CD14-positive monocyte (primary cell): Measurements from ENCODE around the gene HCN2. TPM values are rescaled to one million over a fixed set of nuclear protein-coding genes. Genes with fewer than 3 reads are reported as not detected.

Source experiments
- DNase-seq, 3 donors: peaks; one replicate each; pipeline ENCODE4 v3.0.0-alpha.2; 2011 to 2022
- H2AFZ ChIP-seq: 2 replicates; pipeline ENCODE4 v1.6.0; 2012; ENCODE audit warnings: mild to moderate bottlenecking, low read depth, low read length, inconsistent platforms; ENCODE audit not compliant: insufficient read depth, poor library complexity, severe bottlenecking
- H3K27ac ChIP-seq, 2 donors: 1 replicate in 1 of 2; 2 replicates in 1 of 2; pipeline ENCODE4 v1.5.1; 2012 to 2013; ENCODE audit warnings: low read length in 2 of 2, control low read depth in 1 of 2, inconsistent platforms in 1 of 2, low read depth in 1 of 2, mild to moderate bottlenecking in 1 of 2
- H3K27me3 ChIP-seq, 2 donors: one replicate each; pipeline versions ENCODE4 v1.6.0 to v1.6.1; 2011 to 2013; ENCODE audit warnings: low read length in 2 of 2; ENCODE audit not compliant: control insufficient read depth in 2 of 2, insufficient read depth in 2 of 2
- H3K36me3 ChIP-seq, 2 donors: replicated peaks in 1 of 2; 1 replicate in 1 of 2; 2 replicates in 1 of 2; pipeline versions ENCODE4 v1.5.1 to v1.6.1; 2012 to 2013; ENCODE audit warnings: low read length in 2 of 2, control low read depth in 1 of 2, inconsistent platforms in 1 of 2, mild to moderate bottlenecking in 1 of 2; ENCODE audit not compliant: insufficient read depth in 2 of 2, control insufficient read depth in 1 of 2
- H3K4me1 ChIP-seq, 2 donors: 1 replicate in 1 of 2; 2 replicates in 1 of 2; pipeline versions ENCODE4 v1.5.1 to v1.6.1; 2012 to 2013; ENCODE audit warnings: low read length in 2 of 2, control low read depth in 1 of 2, inconsistent platforms in 1 of 2, mild to moderate bottlenecking in 1 of 2, moderate library complexity in 1 of 2; ENCODE audit not compliant: insufficient read depth in 2 of 2, control insufficient read depth in 1 of 2
- H3K4me2 ChIP-seq: replicated peaks from 2 replicates; pipeline ENCODE3; 2012; ENCODE audit warnings: low read length, moderate library complexity, mild to moderate bottlenecking; ENCODE audit not compliant: poor library complexity, severe bottlenecking; ENCODE audit errors: extremely low read depth
- H3K4me3 ChIP-seq, 3 experiments: fragments of 200-600 bp in 1 of 3; sonication (generic) in 1 of 3; replicated peaks in 1 of 3; 1 replicate in 2 of 3; 2 replicates in 1 of 3; pipeline ENCODE4 v1.5.1; 2011 to 2013; ENCODE audit warnings: low read length in 3 of 3, mild to moderate bottlenecking in 3 of 3, control low read depth in 2 of 3, low read depth in 2 of 3, inconsistent platforms in 1 of 3, moderate library complexity in 1 of 3
- H3K79me2 ChIP-seq: 2 replicates; pipeline ENCODE4 v1.6.0; 2012; ENCODE audit warnings: mild to moderate bottlenecking, control low read depth, inconsistent platforms, low read length, moderate library complexity; ENCODE audit not compliant: insufficient read depth
- H3K9ac ChIP-seq: 2 replicates; pipeline ENCODE4 v1.6.0; 2017; ENCODE audit warnings: low read length, mild to moderate bottlenecking; ENCODE audit not compliant: insufficient read depth, poor library complexity, severe bottlenecking
- H3K9me3 ChIP-seq, 2 donors: replicated peaks in 1 of 2; 1 replicate in 1 of 2; 2 replicates in 1 of 2; pipeline versions ENCODE4 v1.5.1 to v1.6.1; 2012 to 2013; ENCODE audit warnings: low read length in 2 of 2, control low read depth in 1 of 2; ENCODE audit not compliant: control insufficient read depth in 1 of 2, insufficient read depth in 1 of 2
- H4K20me1 ChIP-seq: 2 replicates; pipeline ENCODE4 v1.6.0; 2012; ENCODE audit warnings: mild to moderate bottlenecking, low read length, control low read depth, moderate library complexity; ENCODE audit not compliant: insufficient read depth
- H3K27ac Mint-ChIP-seq, 7 donors: one replicate each; pipeline ENCODE4 v1.8.0; 2020; ENCODE audit warnings: mild to moderate bottlenecking in 7 of 7, mixed read lengths in 7 of 7, moderate library complexity in 6 of 7, inconsistent platforms in 2 of 7
- H3K27me3 Mint-ChIP-seq, 3 donors: one replicate each; pipeline ENCODE4 v1.8.0; 2021 to 2022; ENCODE audit warnings: low read depth in 3 of 3, mild to moderate bottlenecking in 3 of 3, mixed read lengths in 3 of 3, moderate library complexity in 3 of 3, inconsistent platforms in 1 of 3
- H3K36me3 Mint-ChIP-seq, 2 donors: one replicate each; pipeline ENCODE4 v1.8.0; 2020; ENCODE audit warnings: mixed read lengths in 2 of 2, inconsistent platforms in 1 of 2, mild to moderate bottlenecking in 1 of 2
- H3K4me1 Mint-ChIP-seq: one replicate; pipeline ENCODE4 v1.8.0; 2020; ENCODE audit warnings: mild to moderate bottlenecking, mixed read lengths
- H3K4me3 Mint-ChIP-seq, 2 donors: one replicate each; pipeline ENCODE4 v1.8.0; 2020; ENCODE audit warnings: mild to moderate bottlenecking in 2 of 2, mixed read lengths in 2 of 2, moderate library complexity in 1 of 2
- H3K9me3 Mint-ChIP-seq, 7 donors: one replicate each; pipeline ENCODE4 v1.8.0; 2020 to 2022; ENCODE audit warnings: mixed read lengths in 7 of 7, mild to moderate bottlenecking in 6 of 7, moderate library complexity in 6 of 7, inconsistent platforms in 2 of 7
- WGBS: methylation state at CpG from one replicate; pipeline ENCODE4 v1.1.5; 2013; ENCODE audit warnings: missing lambda C conversion rate; ENCODE audit not compliant: insufficient coverage; 5-methylcytosine and 5-hydroxymethylcytosine counted together
- intact Hi-C, 2 donors: fragments of 100-400 bp; cut with micrococcal nuclease; formaldehyde crosslinking; loops; one replicate each; pipeline versions ENCODE4 v1.15.0 to v1.15.1; 2023
- polyA plus RNA-seq, 3 donors: library from polyadenylated mRNA; depleted of rRNA in 1 of 3; unstranded in 2 of 3; stranded (reverse) in 1 of 3; fragments of 300-500 nt in 2 of 3; fragments of >200 nt in 1 of 3; fragmentation: Illumina TruSeq in 2 of 3; gene quantifications; 1 replicate in 2 of 3; 2 replicates in 1 of 3; pipeline ENCODE4 v1.2.3, GENCODE V29; 2012 to 2021
- TF ChIP-seq, protein P1 (sequence below): fragments of 200-600 bp; IDR thresholded peaks from one replicate; pipeline ENCODE4 v1.8.0; 2022; ENCODE audit warnings: antibody characterized with exemption, mild to moderate bottlenecking

HCN2 gene
- polyA plus RNA-seq, 3 donors, result 0.21 TPM; not detected in 2

DNA sequence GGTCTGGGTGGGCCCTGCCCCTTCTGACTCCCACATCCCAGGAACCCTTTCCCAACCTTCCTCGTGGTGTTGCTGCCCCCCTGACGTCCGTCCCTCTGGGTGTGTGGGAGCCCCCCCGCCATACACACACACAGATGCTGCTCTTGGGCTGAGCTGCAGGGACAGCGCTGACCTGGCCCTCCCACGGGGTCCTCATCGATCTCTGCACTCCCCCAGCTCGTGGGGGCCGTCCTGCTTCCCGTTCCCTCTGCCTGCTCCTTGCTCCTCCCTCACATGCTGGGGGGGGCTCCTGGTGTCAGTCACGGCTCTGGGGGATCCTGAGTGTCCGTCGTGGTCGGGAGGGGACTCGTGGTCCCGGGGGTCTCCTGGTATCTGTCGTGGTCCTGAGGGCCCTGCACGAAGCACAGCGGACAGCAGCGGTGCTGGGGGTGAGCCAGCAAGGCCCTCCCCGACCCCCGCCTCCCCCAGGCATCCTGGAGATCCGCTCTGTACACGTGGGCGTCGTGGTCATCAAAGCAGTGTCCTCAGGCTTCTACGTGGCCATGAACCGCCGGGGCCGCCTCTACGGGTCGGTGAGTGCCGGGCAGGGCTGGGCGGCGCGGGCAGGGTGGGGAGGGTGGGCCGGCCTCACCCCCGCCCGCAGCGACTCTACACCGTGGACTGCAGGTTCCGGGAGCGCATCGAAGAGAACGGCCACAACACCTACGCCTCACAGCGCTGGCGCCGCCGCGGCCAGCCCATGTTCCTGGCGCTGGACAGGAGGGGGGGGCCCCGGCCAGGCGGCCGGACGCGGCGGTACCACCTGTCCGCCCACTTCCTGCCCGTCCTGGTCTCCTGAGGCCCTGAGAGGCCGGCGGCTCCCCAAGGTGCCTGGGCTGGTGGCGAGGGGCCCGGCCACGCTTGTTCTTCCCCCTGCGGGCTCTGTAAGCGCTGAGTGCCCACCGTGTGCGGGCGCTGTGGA, 53.4 kb downstream of the HCN2 start:
- Mint-ChIP-seq H3K27me3 (peaks cover 11 to 23% (median 19%) of the 10 kb centered on the region in 3 donors), H3K9me3 (peaks cover 0 to 9% (median 4%) of the 10 kb centered on the region in 7 donors), H3K4me3 (no peak overlapping the region), H3K4me1 (peaks cover 6% of the 10 kb centered on the region), H3K27ac (no peak overlapping the region), H3K36me3 (peaks cover 11 to 30% of the 10 kb centered on the region in 2 donors)
- Histone ChIP-seq H3K4me1 (peaks cover 7 to 16% of the 10 kb centered on the region in 2 donors), H4K20me1 (peaks cover 37% of the 10 kb centered on the region), H3K4me2 (no peak overlapping the region), H3K27ac (no peak overlapping the region), H2AFZ (no peak overlapping the region), H3K9ac (no peak overlapping the region), H3K4me3 (no peak overlapping the region), H3K27me3 (peaks cover 0 to 18% of the 10 kb centered on the region in 2 donors), H3K9me3 (no peaks in the 10 kb centered on the region), H3K36me3 (peaks cover 28 to 31% of the 10 kb centered on the region in 2 donors), H3K79me2 (no peaks in the 10 kb centered on the region)
- intact Hi-C loops, result no loop called here
- 87% methylated on average over 47 of the region's 70 CpGs for WGBS
- DNase-seq, result no peak
- TF ChIP-seq, protein P1, sequence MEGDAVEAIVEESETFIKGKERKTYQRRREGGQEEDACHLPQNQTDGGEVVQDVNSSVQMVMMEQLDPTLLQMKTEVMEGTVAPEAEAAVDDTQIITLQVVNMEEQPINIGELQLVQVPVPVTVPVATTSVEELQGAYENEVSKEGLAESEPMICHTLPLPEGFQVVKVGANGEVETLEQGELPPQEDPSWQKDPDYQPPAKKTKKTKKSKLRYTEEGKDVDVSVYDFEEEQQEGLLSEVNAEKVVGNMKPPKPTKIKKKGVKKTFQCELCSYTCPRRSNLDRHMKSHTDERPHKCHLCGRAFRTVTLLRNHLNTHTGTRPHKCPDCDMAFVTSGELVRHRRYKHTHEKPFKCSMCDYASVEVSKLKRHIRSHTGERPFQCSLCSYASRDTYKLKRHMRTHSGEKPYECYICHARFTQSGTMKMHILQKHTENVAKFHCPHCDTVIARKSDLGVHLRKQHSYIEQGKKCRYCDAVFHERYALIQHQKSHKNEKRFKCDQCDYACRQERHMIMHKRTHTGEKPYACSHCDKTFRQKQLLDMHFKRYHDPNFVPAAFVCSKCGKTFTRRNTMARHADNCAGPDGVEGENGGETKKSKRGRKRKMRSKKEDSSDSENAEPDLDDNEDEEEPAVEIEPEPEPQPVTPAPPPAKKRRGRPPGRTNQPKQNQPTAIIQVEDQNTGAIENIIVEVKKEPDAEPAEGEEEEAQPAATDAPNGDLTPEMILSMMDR, result no peak

DNA sequence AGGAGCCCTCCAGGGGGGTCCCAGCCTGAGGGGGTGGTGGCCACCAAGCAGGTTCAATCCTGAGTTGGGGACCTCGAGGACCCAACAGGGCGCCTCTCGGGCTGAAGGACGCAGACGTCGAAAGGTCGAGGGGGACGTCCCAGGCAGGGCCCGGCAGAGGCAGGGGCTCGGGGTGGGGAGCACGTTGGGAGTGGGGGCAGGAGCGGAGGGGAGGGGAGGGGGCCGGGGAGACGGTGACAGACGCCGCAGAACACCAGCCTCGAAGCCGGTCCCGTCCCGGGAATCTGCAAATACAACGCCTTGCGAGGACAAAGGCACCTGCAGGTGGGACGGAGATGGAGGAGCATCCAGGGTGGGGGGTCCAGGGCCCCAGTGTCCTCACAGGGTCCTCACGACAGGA, 54.1 kb downstream of the HCN2 start:
- Histone ChIP-seq H3K9me3 (no peaks in the 10 kb centered on the region), H3K27me3 (peaks cover 0 to 11% of the 10 kb centered on the region in 2 donors), H3K27ac (no peak overlapping the region), H4K20me1 (peaks cover 41% of the 10 kb centered on the region), H3K79me2 (no peaks in the 10 kb centered on the region), H3K36me3 (peaks cover 32 to 36% of the 10 kb centered on the region in 2 donors), H3K9ac (no peak overlapping the region), H3K4me2 (no peak overlapping the region), H3K4me1 (peaks cover 7 to 13% of the 10 kb centered on the region in 2 donors), H2AFZ (no peak overlapping the region), H3K4me3 (no peak overlapping the region)
- TF ChIP-seq, protein P1, result no peak
- intact Hi-C loops, result no loop called here
- WGBS, result 90% methylated on average over 22 of the region's 24 CpGs
- no peak overlapping the region for H3K4me3 Mint-ChIP-seq
- peaks cover 6% of the 10 kb centered on the region for H3K4me1 Mint-ChIP-seq
- H3K27me3 Mint-ChIP-seq, result peaks cover 9 to 16% (median 12%) of the 10 kb centered on the region in 3 donors
- DNase-seq, result no peak
- H3K27ac Mint-ChIP-seq, result no peak overlapping the region
- H3K9me3 Mint-ChIP-seq, result peaks cover 0 to 9% (median 4%) of the 10 kb centered on the region in 7 donors
- H3K36me3 Mint-ChIP-seq, result peaks cover 14 to 35% of the 10 kb centered on the region in 2 donors
